Adrenal gland (tissue), 5 donors: ENCODE measurements around the gene SMAD7.

Source experiments
- POLR2A ChIP-seq, 2 donors: fragments of 450-650 bp; IDR thresholded peaks; one replicate each; pipeline ENCODE4 v1.6.1; 2017; ENCODE audit warnings: antibody characterized with exemption in 2 of 2, mild to moderate bottlenecking in 2 of 2, moderate library complexity in 1 of 2
- TF ChIP-seq, protein P1 (sequence below), 6 experiments: fragments of 450-650 bp in 4 of 6; fragments of 200-600 bp in 2 of 6; sonication (generic) in 1 of 6; IDR thresholded peaks; 1 replicate in 5 of 6; 2 replicates in 1 of 6; pipeline versions ENCODE4 v1.5.1 to v1.8.0; 2016 to 2021; ENCODE audit warnings: antibody characterized with exemption in 6 of 6, mild to moderate bottlenecking in 2 of 6, moderate library complexity in 1 of 6
- donor health status: DM: no; HTN: no; CAD: no.

- TF ChIP-seq, protein P1, sequence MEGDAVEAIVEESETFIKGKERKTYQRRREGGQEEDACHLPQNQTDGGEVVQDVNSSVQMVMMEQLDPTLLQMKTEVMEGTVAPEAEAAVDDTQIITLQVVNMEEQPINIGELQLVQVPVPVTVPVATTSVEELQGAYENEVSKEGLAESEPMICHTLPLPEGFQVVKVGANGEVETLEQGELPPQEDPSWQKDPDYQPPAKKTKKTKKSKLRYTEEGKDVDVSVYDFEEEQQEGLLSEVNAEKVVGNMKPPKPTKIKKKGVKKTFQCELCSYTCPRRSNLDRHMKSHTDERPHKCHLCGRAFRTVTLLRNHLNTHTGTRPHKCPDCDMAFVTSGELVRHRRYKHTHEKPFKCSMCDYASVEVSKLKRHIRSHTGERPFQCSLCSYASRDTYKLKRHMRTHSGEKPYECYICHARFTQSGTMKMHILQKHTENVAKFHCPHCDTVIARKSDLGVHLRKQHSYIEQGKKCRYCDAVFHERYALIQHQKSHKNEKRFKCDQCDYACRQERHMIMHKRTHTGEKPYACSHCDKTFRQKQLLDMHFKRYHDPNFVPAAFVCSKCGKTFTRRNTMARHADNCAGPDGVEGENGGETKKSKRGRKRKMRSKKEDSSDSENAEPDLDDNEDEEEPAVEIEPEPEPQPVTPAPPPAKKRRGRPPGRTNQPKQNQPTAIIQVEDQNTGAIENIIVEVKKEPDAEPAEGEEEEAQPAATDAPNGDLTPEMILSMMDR (IDR thresholded peaks at IDR 0.05) = no peak
- no peak for TF ChIP-seq POLR2A (IDR thresholded peaks at IDR 0.05)
Measured at GRCh38 chr18:48992133-48992532, 41.4 kb upstream of the SMAD7 start.
